ENCODE results near the gene THRAP3. TPM values are rescaled to one million over a fixed set of nuclear protein-coding genes. Genes with fewer than 3 reads are reported as not detected.
A peak's percentile ranks its signal among the peaks of the same experiment; 100 is the strongest.
"Not testable (repeated sequence)": the region's sequence is repeated elsewhere in the genome, so short reads cannot be mapped to it uniquely, and the experiment has no call there.

Gene THRAP3
- polyA plus RNA-seq, 1 donor from 2014 or later = 97.9 TPM

- H3K27ac Mint-ChIP-seq = peak overlapping the region; percentile 97 to 100 (median 98)
- peak overlapping the region; percentile 94 to 100 (median 96) for H3K4me3 Mint-ChIP-seq
- peaks cover 22 to 28% (median 27%) of the 10 kb centered on the region in 3 donors for H3K4me1 Mint-ChIP-seq
- no peaks in the 10 kb centered on the region for H3K9me3 Mint-ChIP-seq
- no peaks in the 10 kb centered on the region for H3K27me3 Mint-ChIP-seq
- peaks cover 2% of the 10 kb centered on the region for H3K36me3 Mint-ChIP-seq
Observed at GRCh38 chr1:36223381-36223995, 755 bp upstream of the THRAP3 start.

GRCh38 chr1:36224537-36225282 lies 467 bp downstream of the THRAP3 start:
- H3K9me3 Mint-ChIP-seq = no peaks in the 10 kb centered on the region
- peak overlapping the region; percentile 97 to 100 (median 98) for H3K27ac Mint-ChIP-seq
- peak overlapping the region; percentile 94 to 100 (median 96) for H3K4me3 Mint-ChIP-seq
- H3K27me3 Mint-ChIP-seq = no peaks in the 10 kb centered on the region
- peaks cover 22 to 28% (median 27%) of the 10 kb centered on the region in 3 donors for H3K4me1 Mint-ChIP-seq
- H3K36me3 Mint-ChIP-seq = peaks cover 2% of the 10 kb centered on the region

GRCh38 chr1:36225283-36225899 lies 1.1 kb downstream of the THRAP3 start:
- H3K4me3 Mint-ChIP-seq = peak overlapping the region; percentile 94 to 100 (median 96)
- no peaks in the 10 kb centered on the region for H3K9me3 Mint-ChIP-seq
- peak overlapping the region; percentile 97 to 100 (median 98) for H3K27ac Mint-ChIP-seq
- peaks cover 22 to 28% (median 27%) of the 10 kb centered on the region in 3 donors for H3K4me1 Mint-ChIP-seq
- H3K27me3 Mint-ChIP-seq = no peaks in the 10 kb centered on the region
- peaks cover 2% of the 10 kb centered on the region for H3K36me3 Mint-ChIP-seq

- Mint-ChIP-seq H3K27ac (peak overlapping the region in 1 of 3 donors; percentile 89), H3K4me1 (peaks cover 39 to 51% (median 46%) of the 10 kb centered on the region in 3 donors)
- not testable (repeated sequence) for H3K36me3 Mint-ChIP-seq, H3K27me3 Mint-ChIP-seq, H3K4me3 Mint-ChIP-seq, H3K9me3 Mint-ChIP-seq
Observed at GRCh38 chr1:36230279-36230678, 6.0 kb downstream of the THRAP3 start.

GRCh38 chr1:36231191-36231590 lies 6.9 kb downstream of the THRAP3 start:
- H3K9me3 Mint-ChIP-seq = no peaks in the 10 kb centered on the region
- H3K4me1 Mint-ChIP-seq = peaks cover 40 to 47% (median 40%) of the 10 kb centered on the region in 3 donors
- peak overlapping the region in 2 of 3 donors; percentile 9 to 89 for H3K27ac Mint-ChIP-seq
- H3K36me3 Mint-ChIP-seq = peaks cover 2% of the 10 kb centered on the region
- peak overlapping the region in 2 of 4 donors; percentile 33 to 58 for H3K4me3 Mint-ChIP-seq
- no peaks in the 10 kb centered on the region for H3K27me3 Mint-ChIP-seq

GRCh38 chr1:36232212-36233095 lies 8.2 kb downstream of the THRAP3 start:
- Mint-ChIP-seq H3K9me3 (no peaks in the 10 kb centered on the region), H3K27ac (peak overlapping the region; percentile 40 to 82 (median 82)), H3K4me3 (peak overlapping the region; percentile 42 to 85 (median 69)), H3K4me1 (peaks cover 37 to 42% (median 39%) of the 10 kb centered on the region in 3 donors), H3K27me3 (no peaks in the 10 kb centered on the region), H3K36me3 (peaks cover under 1% of the 10 kb centered on the region)

- H3K27me3 Mint-ChIP-seq = no peaks in the 10 kb centered on the region
- no peaks in the 10 kb centered on the region for H3K9me3 Mint-ChIP-seq
- peaks cover 35 to 40% (median 37%) of the 10 kb centered on the region in 3 donors for H3K4me1 Mint-ChIP-seq
- H3K27ac Mint-ChIP-seq = peak overlapping the region; percentile 14 to 76 (median 30)
- H3K36me3 Mint-ChIP-seq = peaks cover 2% of the 10 kb centered on the region
- H3K4me3 Mint-ChIP-seq = peak overlapping the region in 1 of 4 donors; percentile 74
Observed at GRCh38 chr1:36236302-36236701, 12.1 kb downstream of the THRAP3 start.

- H3K4me1 Mint-ChIP-seq = peaks cover 26 to 28% (median 27%) of the 10 kb centered on the region in 3 donors
- H3K36me3 Mint-ChIP-seq = peaks cover 2% of the 10 kb centered on the region
- H3K27me3 Mint-ChIP-seq = no peaks in the 10 kb centered on the region
- peak overlapping the region in 1 of 4 donors; percentile 49 for H3K4me3 Mint-ChIP-seq
- H3K9me3 Mint-ChIP-seq = no peaks in the 10 kb centered on the region
- H3K27ac Mint-ChIP-seq = peak overlapping the region in 1 of 3 donors; percentile 80
Observed at GRCh38 chr1:36238433-36238832, 14.2 kb downstream of the THRAP3 start.

GRCh38 chr1:36239941-36240637 lies 15.8 kb downstream of the THRAP3 start:
- Mint-ChIP-seq H3K27me3 (no peaks in the 10 kb centered on the region), H3K4me3 (peak overlapping the region in 1 of 4 donors; percentile 1), H3K9me3 (no peaks in the 10 kb centered on the region), H3K27ac (no peak overlapping the region), H3K4me1 (peaks cover 18 to 22% (median 19%) of the 10 kb centered on the region in 3 donors), H3K36me3 (peaks cover 2% of the 10 kb centered on the region)

GRCh38 chr1:36247538-36247937 lies 23.3 kb downstream of the THRAP3 start:
- Mint-ChIP-seq H3K9me3 (no peaks in the 10 kb centered on the region), H3K4me3 (no peak overlapping the region), H3K36me3 (peaks cover 4% of the 10 kb centered on the region), H3K27ac (no peak overlapping the region), H3K4me1 (peaks cover 13 to 29% (median 26%) of the 10 kb centered on the region in 3 donors), H3K27me3 (no peaks in the 10 kb centered on the region)

GRCh38 chr1:36248250-36248894 lies 24.1 kb downstream of the THRAP3 start:
- Mint-ChIP-seq H3K27ac (peak overlapping the region in 1 of 3 donors; percentile 63), H3K4me1 (peaks cover 16 to 34% (median 31%) of the 10 kb centered on the region in 3 donors), H3K9me3 (no peaks in the 10 kb centered on the region), H3K27me3 (no peaks in the 10 kb centered on the region), H3K36me3 (peaks cover 4% of the 10 kb centered on the region), H3K4me3 (peak overlapping the region in 1 of 4 donors; percentile 46)

- Mint-ChIP-seq H3K4me3 (peak overlapping the region in 1 of 4 donors; percentile 5), H3K36me3 (peaks cover 4% of the 10 kb centered on the region), H3K27me3 (no peaks in the 10 kb centered on the region), H3K9me3 (peaks cover 0 to under 1% (median 0%) of the 10 kb centered on the region in 3 donors), H3K27ac (no peak overlapping the region), H3K4me1 (peaks cover 29 to 53% (median 49%) of the 10 kb centered on the region in 3 donors)
Observed at GRCh38 chr1:36251794-36252481, 27.7 kb downstream of the THRAP3 start.

- H3K4me3 Mint-ChIP-seq, H3K27me3 Mint-ChIP-seq, H3K27ac Mint-ChIP-seq, H3K36me3 Mint-ChIP-seq, H3K9me3 Mint-ChIP-seq: not testable (repeated sequence)
- peaks cover 34 to 58% (median 55%) of the 10 kb centered on the region in 3 donors for H3K4me1 Mint-ChIP-seq
Observed at GRCh38 chr1:36252482-36252824, 28.2 kb downstream of the THRAP3 start.

Measured in IgD-negative memory B cell (primary cell).